Neural cell (in vitro differentiated cells): ENCODE results near the gene FCRL3. TPM values are rescaled to one million over a fixed set of nuclear protein-coding genes. Genes with fewer than 3 reads are reported as not detected.

Source experiments
- H2AFZ ChIP-seq: fragments of 200-600, 300-800 bp; sonication (generic), shearing (Covaris generic); 2 replicates; pipeline ENCODE4 v1.6.0; 2014; ENCODE audit warnings: low read depth, mild to moderate bottlenecking, antibody characterized with exemption, low read length, moderate library complexity
- H3F3A ChIP-seq: fragments of 200-600 bp; shearing (Covaris generic); 2 replicates; pipeline ENCODE4 v1.6.1; 2016; ENCODE audit warnings: mild to moderate bottlenecking, moderate library complexity, mixed read lengths, antibody characterized with exemption, low read length; ENCODE audit not compliant: insufficient read depth, poor library complexity, severe bottlenecking
- H3K27ac ChIP-seq: fragments of 200-600, 300-800 bp; sonication (generic), shearing (Covaris generic); 2 replicates; pipeline ENCODE4 v1.5.1; 2014; ENCODE audit warnings: mild to moderate bottlenecking, low read length, moderate library complexity
- H3K27me3 ChIP-seq: fragments of 300-800, 200-600 bp; sonication (generic), shearing (Covaris generic); 2 replicates; pipeline ENCODE4 v1.6.0; 2014; ENCODE audit warnings: mild to moderate bottlenecking, low read depth, low read length, moderate library complexity; ENCODE audit not compliant: insufficient read depth
- H3K36me3 ChIP-seq: fragments of 300-800, 200-600 bp; sonication (generic), shearing (Covaris generic); 2 replicates; pipeline ENCODE4 v1.5.1; 2014; ENCODE audit warnings: mild to moderate bottlenecking, antibody characterized with exemption, low read length, moderate library complexity; ENCODE audit not compliant: insufficient read depth
- H3K4me2 ChIP-seq: fragments of 300-800, 200-600 bp; sonication (generic), shearing (Covaris generic); 2 replicates; pipeline ENCODE4 v1.6.0; 2014; ENCODE audit warnings: mild to moderate bottlenecking, low read length
- H3K4me3 ChIP-seq: fragments of 300-800, 200-600 bp; sonication (generic), shearing (Covaris generic); 2 replicates; pipeline ENCODE4 v1.5.1; 2014; ENCODE audit warnings: mild to moderate bottlenecking, low read length, moderate library complexity
- H3K79me2 ChIP-seq: fragments of 200-600 bp; shearing (Covaris generic); replicated peaks from 2 replicates; pipeline ENCODE4 v1.6.0; 2014; ENCODE audit warnings: mild to moderate bottlenecking, low read length, moderate library complexity; ENCODE audit not compliant: insufficient read depth
- H3K9ac ChIP-seq: fragments of 300-800, 200-600 bp; sonication (generic), shearing (Covaris generic); 2 replicates; pipeline ENCODE4 v1.6.1; 2016; ENCODE audit warnings: mild to moderate bottlenecking, low read length, mixed read lengths
- H3K9me2 ChIP-seq: fragments of 200-600 bp; shearing (Covaris generic); 2 replicates; pipeline ENCODE4 v1.6.1; 2016; ENCODE audit warnings: mild to moderate bottlenecking, low read length, mixed read lengths; ENCODE audit not compliant: insufficient read depth
- H3K9me3 ChIP-seq: fragments of 200-600, 300-800 bp; sonication (generic), shearing (Covaris generic); 2 replicates; pipeline ENCODE4 v1.6.1; 2016; ENCODE audit warnings: mild to moderate bottlenecking, mixed run types, low read length, moderate library complexity, mixed read lengths
- H4K20me1 ChIP-seq: fragments of 200-600 bp; shearing (Covaris generic); 2 replicates; pipeline ENCODE4 v1.6.1; 2016; ENCODE audit warnings: mild to moderate bottlenecking, mixed run types; ENCODE audit not compliant: insufficient read depth
- CTCF ChIP-seq: fragments of 450-650 bp; IDR thresholded peaks from 2 replicates; pipeline ENCODE4 v1.5.1; 2014; ENCODE audit warnings: antibody characterized with exemption, mild to moderate bottlenecking, moderate library complexity; ENCODE audit not compliant: poor library complexity, severe bottlenecking
- EP300 ChIP-seq: fragments of 450-650 bp; conservative IDR thresholded peaks from 2 replicates; pipeline ENCODE4 v1.6.1; 2014; ENCODE audit warnings: antibody characterized with exemption, mild to moderate bottlenecking, moderate library complexity; ENCODE audit not compliant: poor library complexity, severe bottlenecking
- EZH2 ChIP-seq: fragments of 200-600, 300-800 bp; shearing (Covaris generic), sonication (generic); IDR thresholded peaks from 2 replicates; pipeline ENCODE4 v1.6.1; 2014; ENCODE audit warnings: antibody characterized with exemption, low read length, borderline replicate concordance, mild to moderate bottlenecking; ENCODE audit not compliant: insufficient read depth, poor library complexity, severe bottlenecking
- MXI1 ChIP-seq: fragments of 450-650 bp; conservative IDR thresholded peaks from 2 replicates; pipeline ENCODE4 v1.6.1; 2014; ENCODE audit warnings: antibody characterized with exemption, mild to moderate bottlenecking; ENCODE audit not compliant: poor library complexity, severe bottlenecking
- POLR2AphosphoS5 ChIP-seq: IDR thresholded peaks from 2 replicates; pipeline ENCODE4 v1.6.1; 2012
- RAD21 ChIP-seq: fragments of 450-650 bp; conservative IDR thresholded peaks from 2 replicates; pipeline ENCODE4 v1.6.1; 2014; ENCODE audit warnings: antibody characterized with exemption, mild to moderate bottlenecking, moderate library complexity
- SMC3 ChIP-seq: fragments of 450-650 bp; conservative IDR thresholded peaks from 2 replicates; pipeline ENCODE4 v1.6.1; 2014; ENCODE audit warnings: antibody characterized with exemption, mild to moderate bottlenecking, moderate library complexity; ENCODE audit not compliant: poor library complexity
- TAF1 ChIP-seq: IDR thresholded peaks from 2 replicates; pipeline ENCODE4 v1.6.1; 2012; ENCODE audit warnings: low read depth
- polyA plus RNA-seq: library from polyadenylated mRNA; depleted of rRNA; stranded (reverse); fragments of >200 nt; gene quantifications from 2 replicates; pipeline ENCODE4 v1.2.3, GENCODE V29; 2014
- TF ChIP-seq, protein P1 (sequence below): IDR thresholded peaks from 2 replicates; pipeline ENCODE4 v1.6.1; 2012; ENCODE audit warnings: borderline replicate concordance

FCRL3 gene
- polyA plus RNA-seq, 1 donor from 2014 or later: not detected

DNA sequence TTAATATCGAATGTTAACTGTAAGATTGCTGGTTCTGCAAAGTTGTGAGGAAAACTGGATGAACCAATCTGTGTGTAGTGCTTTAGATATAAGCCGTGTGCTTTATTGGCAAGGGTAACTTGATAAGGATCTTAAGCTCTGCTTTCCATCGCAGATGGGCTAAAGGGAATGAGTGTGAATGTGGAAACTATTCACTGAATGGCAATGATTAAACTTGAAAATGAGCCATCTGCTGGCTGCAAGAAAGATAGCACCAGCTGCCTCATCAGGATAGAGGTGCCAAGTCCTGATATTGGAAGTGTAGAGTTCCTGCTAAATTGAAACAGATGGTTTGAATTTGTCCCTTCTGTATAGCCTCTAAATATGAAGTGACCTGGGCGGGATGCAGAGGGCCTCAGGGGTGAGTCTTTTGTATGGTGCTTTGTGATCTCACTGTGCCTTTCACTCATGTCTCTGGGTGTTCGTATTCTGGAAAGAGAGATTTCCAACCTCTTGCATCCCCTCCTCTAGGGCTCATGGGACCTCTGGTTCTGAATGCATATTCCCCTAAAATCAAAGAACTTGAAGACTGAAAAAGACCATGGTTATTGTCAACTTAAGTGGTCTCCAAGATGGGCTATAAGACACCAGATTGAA, 9.2 kb downstream of the FCRL3 start:
- Histone ChIP-seq H3K9me2 (no peaks in the 10 kb centered on the region), H3K79me2 (no peaks in the 10 kb centered on the region), H3K27me3 (no peaks in the 10 kb centered on the region), H3K36me3 (no peaks in the 10 kb centered on the region), H2AFZ (no peak overlapping the region), H3K4me2 (no peak overlapping the region), H3K4me3 (no peak overlapping the region), H3K27ac (no peak overlapping the region), H3K9ac (no peak overlapping the region), H3K9me3 (no peaks in the 10 kb centered on the region), H4K20me1 (no peaks in the 10 kb centered on the region), H3F3A (no peaks in the 10 kb centered on the region)
- peak; percentile 74 for TF ChIP-seq CTCF
- peak; percentile 67 for TF ChIP-seq RAD21
- TF ChIP-seq MXI1: no peak
- no peak for TF ChIP-seq EP300
- no peak for TF ChIP-seq POLR2AphosphoS5
- TF ChIP-seq TAF1: no peak
- TF ChIP-seq, protein P1, sequence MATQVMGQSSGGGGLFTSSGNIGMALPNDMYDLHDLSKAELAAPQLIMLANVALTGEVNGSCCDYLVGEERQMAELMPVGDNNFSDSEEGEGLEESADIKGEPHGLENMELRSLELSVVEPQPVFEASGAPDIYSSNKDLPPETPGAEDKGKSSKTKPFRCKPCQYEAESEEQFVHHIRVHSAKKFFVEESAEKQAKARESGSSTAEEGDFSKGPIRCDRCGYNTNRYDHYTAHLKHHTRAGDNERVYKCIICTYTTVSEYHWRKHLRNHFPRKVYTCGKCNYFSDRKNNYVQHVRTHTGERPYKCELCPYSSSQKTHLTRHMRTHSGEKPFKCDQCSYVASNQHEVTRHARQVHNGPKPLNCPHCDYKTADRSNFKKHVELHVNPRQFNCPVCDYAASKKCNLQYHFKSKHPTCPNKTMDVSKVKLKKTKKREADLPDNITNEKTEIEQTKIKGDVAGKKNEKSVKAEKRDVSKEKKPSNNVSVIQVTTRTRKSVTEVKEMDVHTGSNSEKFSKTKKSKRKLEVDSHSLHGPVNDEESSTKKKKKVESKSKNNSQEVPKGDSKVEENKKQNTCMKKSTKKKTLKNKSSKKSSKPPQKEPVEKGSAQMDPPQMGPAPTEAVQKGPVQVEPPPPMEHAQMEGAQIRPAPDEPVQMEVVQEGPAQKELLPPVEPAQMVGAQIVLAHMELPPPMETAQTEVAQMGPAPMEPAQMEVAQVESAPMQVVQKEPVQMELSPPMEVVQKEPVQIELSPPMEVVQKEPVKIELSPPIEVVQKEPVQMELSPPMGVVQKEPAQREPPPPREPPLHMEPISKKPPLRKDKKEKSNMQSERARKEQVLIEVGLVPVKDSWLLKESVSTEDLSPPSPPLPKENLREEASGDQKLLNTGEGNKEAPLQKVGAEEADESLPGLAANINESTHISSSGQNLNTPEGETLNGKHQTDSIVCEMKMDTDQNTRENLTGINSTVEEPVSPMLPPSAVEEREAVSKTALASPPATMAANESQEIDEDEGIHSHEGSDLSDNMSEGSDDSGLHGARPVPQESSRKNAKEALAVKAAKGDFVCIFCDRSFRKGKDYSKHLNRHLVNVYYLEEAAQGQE: no peak
- peak; percentile 79 for TF ChIP-seq SMC3
- TF ChIP-seq EZH2: no peak

DNA sequence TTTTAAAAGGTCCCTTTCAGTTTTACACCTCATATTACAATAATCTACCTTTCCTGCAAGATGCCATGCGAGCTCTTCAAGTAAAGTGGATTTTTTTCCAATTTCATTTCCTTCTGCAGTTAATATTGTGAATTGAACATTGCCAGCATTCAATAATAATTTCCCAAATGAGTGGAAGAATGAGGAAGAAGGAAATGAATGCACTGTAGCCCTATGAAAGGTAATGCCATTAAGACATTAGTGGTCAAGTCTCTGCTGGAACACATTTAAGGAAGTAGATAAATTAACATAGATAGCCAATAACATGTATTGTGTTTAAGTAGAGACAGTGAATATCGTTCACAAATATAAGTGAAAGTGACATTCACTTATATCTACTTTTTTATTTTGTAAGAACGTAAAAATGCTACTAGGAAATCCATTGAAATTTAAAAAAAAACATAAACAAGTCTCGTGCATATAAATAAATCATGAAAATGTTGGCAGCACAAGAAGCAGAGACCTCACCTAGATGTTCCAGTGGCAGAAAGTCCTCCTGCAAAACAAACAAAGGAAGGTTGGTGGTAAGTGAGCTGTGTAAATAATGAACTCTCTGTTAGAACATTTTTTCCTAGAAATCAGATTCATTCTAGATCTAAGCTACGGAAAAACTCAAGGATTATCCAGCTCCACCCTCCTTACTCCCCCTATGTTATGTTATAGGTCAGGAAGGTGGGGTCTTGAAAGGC, 17.7 kb downstream of the FCRL3 start:
- Histone ChIP-seq H3F3A (no peaks in the 10 kb centered on the region), H3K4me2 (no peak overlapping the region), H2AFZ (no peak overlapping the region), H3K27ac (no peak overlapping the region), H3K9me2 (no peaks in the 10 kb centered on the region), H4K20me1 (no peaks in the 10 kb centered on the region), H3K9ac (no peak overlapping the region), H3K27me3 (no peaks in the 10 kb centered on the region), H3K79me2 (no peaks in the 10 kb centered on the region), H3K4me3 (no peak overlapping the region), H3K9me3 (no peaks in the 10 kb centered on the region), H3K36me3 (no peaks in the 10 kb centered on the region)
- TF ChIP-seq EP300 (no peak), MXI1 (no peak), POLR2AphosphoS5 (no peak), SMC3 (no peak), EZH2 (no peak), RAD21 (no peak), TAF1 (no peak), CTCF (no peak)
- TF ChIP-seq, protein P1: no peak
